AG04449 (cell line): ENCODE measurements around the gene GXYLT2.
A peak's percentile ranks its signal among the peaks of the same experiment; 100 is the strongest.
"Not testable (repeated sequence)": the region's sequence is repeated elsewhere in the genome, so short reads cannot be mapped to it uniquely, and the experiment has no call there.

Source experiments
- CTCF ChIA-PET: fragments of 350-600 bp; formaldehyde crosslinking; extraction: SDS; loops from one replicate; lab custom pipeline; 2021; ENCODE audit warnings: antibody characterized with exemption; lab: Yijun Ruan, JAX
- POLR2A ChIA-PET: fragments of 400-600, 350-600 bp; formaldehyde crosslinking; extraction: SDS; loops from one replicate; lab custom pipeline; 2020; ENCODE audit warnings: antibody characterized with exemption, inconsistent platforms; lab: Yijun Ruan, JAX
- DNase-seq: peaks from one replicate; pipeline ENCODE4 v3.0.0-alpha.2; 2010; ENCODE audit warnings: low read depth, low spot score
- H3K4me3 ChIP-seq: 2 replicates; pipeline ENCODE4 v1.5.1; 2011; ENCODE audit warnings: low read depth, mild to moderate bottlenecking, control low read depth, low read length
- TF ChIP-seq, protein P1 (sequence below): IDR thresholded peaks from one replicate; pipeline ENCODE4 v1.5.1; 2011; ENCODE audit warnings: mild to moderate bottlenecking, moderate library complexity, low read length, control low read depth, inconsistent platforms; ENCODE audit not compliant: insufficient read depth; ENCODE audit errors: missing control alignments

GXYLT2 gene

DNA sequence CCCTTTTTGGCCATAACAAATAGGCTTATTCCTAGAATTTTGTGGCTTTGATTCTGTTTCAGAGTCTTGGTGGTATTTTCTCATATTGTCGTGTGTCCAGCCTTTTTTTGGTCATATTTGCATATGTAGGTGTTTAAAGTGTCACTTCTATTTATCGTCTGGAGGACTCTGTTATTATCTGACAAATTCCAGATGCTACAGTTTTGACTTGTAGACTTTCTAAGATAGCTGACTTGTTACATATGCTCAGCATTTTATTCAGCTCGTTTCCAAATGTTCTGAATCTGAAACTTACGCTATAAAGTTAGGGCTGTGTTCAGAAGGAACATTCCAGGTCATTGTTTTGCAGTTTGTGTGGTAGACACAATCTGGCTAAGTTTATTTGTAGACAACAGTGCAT lies 110.6 kb downstream of the GXYLT2 start:
- ChIA-PET POLR2A (no interaction called here), CTCF (interaction anchor here (1.0 to 2.5 kb wide), 9 partner anchors 10 to 148 kb away, joined by 3 to 10 read pairs (median 3); no protein-coding TSS in a partner anchor)
- H3K4me3 ChIP-seq = peak overlapping the region; percentile 82
- no peak for DNase-seq
- TF ChIP-seq, protein P1, sequence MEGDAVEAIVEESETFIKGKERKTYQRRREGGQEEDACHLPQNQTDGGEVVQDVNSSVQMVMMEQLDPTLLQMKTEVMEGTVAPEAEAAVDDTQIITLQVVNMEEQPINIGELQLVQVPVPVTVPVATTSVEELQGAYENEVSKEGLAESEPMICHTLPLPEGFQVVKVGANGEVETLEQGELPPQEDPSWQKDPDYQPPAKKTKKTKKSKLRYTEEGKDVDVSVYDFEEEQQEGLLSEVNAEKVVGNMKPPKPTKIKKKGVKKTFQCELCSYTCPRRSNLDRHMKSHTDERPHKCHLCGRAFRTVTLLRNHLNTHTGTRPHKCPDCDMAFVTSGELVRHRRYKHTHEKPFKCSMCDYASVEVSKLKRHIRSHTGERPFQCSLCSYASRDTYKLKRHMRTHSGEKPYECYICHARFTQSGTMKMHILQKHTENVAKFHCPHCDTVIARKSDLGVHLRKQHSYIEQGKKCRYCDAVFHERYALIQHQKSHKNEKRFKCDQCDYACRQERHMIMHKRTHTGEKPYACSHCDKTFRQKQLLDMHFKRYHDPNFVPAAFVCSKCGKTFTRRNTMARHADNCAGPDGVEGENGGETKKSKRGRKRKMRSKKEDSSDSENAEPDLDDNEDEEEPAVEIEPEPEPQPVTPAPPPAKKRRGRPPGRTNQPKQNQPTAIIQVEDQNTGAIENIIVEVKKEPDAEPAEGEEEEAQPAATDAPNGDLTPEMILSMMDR = no peak

GRCh38 chr3:72999951-73000350 lies 112.1 kb downstream of the GXYLT2 start:
- ChIA-PET POLR2A (no interaction called here), CTCF (interaction anchor here (0.8 to 2.5 kb wide), 8 partner anchors 8 to 149 kb away, joined by 3 to 10 read pairs (median 4); no protein-coding TSS in a partner anchor)
- peak overlapping the region; percentile 2 for H3K4me3 ChIP-seq
- TF ChIP-seq, protein P1 = no peak
- no peak for DNase-seq

DNA sequence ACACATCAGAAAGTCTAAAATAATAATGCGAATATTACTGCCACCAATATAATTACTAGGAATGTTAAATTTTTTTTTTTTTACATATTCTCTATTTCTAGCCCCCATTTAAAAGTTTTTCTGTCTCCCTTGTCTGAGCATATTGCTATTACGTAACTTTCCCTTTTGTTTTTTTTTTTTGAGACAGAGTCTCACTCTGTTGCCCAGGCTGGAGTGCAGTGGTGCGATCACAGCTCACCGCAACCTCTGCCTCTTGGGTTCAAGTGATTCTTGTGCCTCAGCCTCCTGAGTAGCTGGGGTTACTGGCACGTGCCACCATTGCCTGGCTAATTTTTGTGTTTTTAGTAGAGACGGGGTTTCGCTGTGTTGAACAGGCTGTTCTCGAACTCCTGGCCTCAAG lies 115.2 kb downstream of the GXYLT2 start:
- CTCF ChIA-PET, DNase-seq, H3K4me3 ChIP-seq, POLR2A ChIA-PET: not testable (repeated sequence)

DNA sequence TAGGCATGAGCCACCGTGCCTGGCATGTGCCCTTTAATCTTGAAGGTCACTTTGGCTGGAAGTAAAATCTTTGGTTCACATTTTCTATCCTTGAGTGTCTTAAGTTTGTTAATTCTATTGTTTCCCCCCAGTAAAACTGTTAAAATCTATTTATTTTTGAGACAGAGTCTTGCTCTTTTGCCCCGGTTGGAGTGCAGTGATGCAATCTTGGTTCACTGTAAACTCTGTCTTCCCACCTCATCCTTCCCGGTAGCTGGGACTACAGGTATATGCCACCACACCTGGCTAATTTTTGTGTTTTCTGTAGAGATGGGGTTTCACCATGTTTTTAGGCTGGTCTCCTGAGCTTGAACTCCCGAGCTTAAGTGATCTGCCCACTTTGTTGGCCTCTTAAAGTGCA lies 116.5 kb downstream of the GXYLT2 start:
- no peak for DNase-seq
- TF ChIP-seq, protein P1 = no peak
- POLR2A ChIA-PET = no interaction called here
- H3K4me3 ChIP-seq = no peak overlapping the region
- CTCF ChIA-PET = no interaction called here

- ChIA-PET POLR2A (no interaction called here), CTCF (interaction anchor here (1.0 to 1.8 kb wide), 3 partner anchors 9 to 12 kb away, joined by 3 to 10 read pairs (median 3); no protein-coding TSS in a partner anchor)
- no peak for DNase-seq
- TF ChIP-seq, protein P1 = no peak
- H3K4me3 ChIP-seq = no peak overlapping the region
Observed at GRCh38 chr3:73007992-73008712, 120.3 kb downstream of the GXYLT2 start.

- no peak overlapping the region for H3K4me3 ChIP-seq
- ChIA-PET POLR2A (no interaction called here), CTCF (interaction anchor here (1.8 to 2.6 kb wide), 2 partner anchors 10 kb away, joined by 10 read pairs; no protein-coding TSS in a partner anchor)
- DNase-seq = no peak
- TF ChIP-seq, protein P1 = no peak
Observed at GRCh38 chr3:73009008-73009407, 121.2 kb downstream of the GXYLT2 start.

DNA sequence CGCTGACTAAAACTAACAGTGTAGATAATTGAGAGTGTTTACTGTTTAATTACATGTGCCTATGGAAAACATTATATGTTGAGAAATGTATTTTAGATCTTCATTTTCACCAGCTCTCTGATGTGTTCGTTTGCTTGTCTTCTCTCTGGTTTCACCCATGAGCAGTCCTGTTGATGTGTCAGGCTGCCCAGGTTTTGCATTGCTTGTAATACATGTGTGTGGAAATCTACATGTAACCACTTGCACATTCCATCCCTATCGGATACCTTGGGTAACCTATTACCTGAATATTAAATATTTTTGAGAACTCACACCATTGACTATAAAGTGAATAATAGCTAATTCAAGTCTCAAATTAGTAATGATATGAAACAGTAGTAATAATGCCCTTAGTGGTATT lies 121.9 kb downstream of the GXYLT2 start:
- no peak overlapping the region for H3K4me3 ChIP-seq
- POLR2A ChIA-PET = no interaction called here
- no peak for DNase-seq
- CTCF ChIA-PET = interaction anchor here (2.6 kb wide), 1 partner anchor 11 kb away, joined by 10 read pairs; no protein-coding TSS in a partner anchor
- TF ChIP-seq, protein P1 = no peak
